ENCODE results near the gene MYCBP2.

GRCh38 chr13:77335543-77335942, 8.6 kb upstream of the MYCBP2 start:
- TF ChIP-seq GATA3 (IDR thresholded peaks at IDR 0.05; ENCODE audit: low read depth, low read length) (no peak), GATA2 (IDR thresholded peaks at IDR 0.05; ENCODE audit: low read depth, low read length) (no peak)
